ENCODE data around the gene WTIP.
A peak's percentile ranks its signal among the peaks of the same experiment; 100 is the strongest.
"Not testable (repeated sequence)": the region's sequence is repeated elsewhere in the genome, so short reads cannot be mapped to it uniquely, and the experiment has no call there.

Gene WTIP

GRCh38 chr19:34480971-34481841 is at the start of gene WTIP:
Gene WTIP, plus strand, starts transcription at chr19:34481758. Its CDS starts 217 bp downstream, at chr19:34481975.
- no peak for DNase-seq (ENCODE audit: low spot score)

- no peak for DNase-seq (ENCODE audit: low spot score)
These were observed 48.8 kb upstream of the WTIP start for GRCh38 chr19:34432797-34433196.

- DNase-seq (ENCODE audit: low spot score): no peak
These were observed 44.8 kb upstream of the WTIP start for GRCh38 chr19:34436716-34437115.

GRCh38 chr19:34448191-34448590 is 33.4 kb upstream of the WTIP start:
- no peak for DNase-seq (ENCODE audit: low spot score)

GRCh38 chr19:34452723-34453122 is 28.8 kb upstream of the WTIP start:
- DNase-seq (ENCODE audit: low spot score): no peak

GRCh38 chr19:34454091-34454490 is 27.5 kb upstream of the WTIP start:
- DNase-seq (ENCODE audit: low spot score): no peak

- no peak for DNase-seq (ENCODE audit: low spot score)
These were observed 26.9 kb upstream of the WTIP start for GRCh38 chr19:34454685-34455084.

GRCh38 chr19:34455783-34456480 is 25.6 kb upstream of the WTIP start:
- not testable (repeated sequence) for DNase-seq (ENCODE audit: low spot score)

GRCh38 chr19:34457446-34457845 is 24.1 kb upstream of the WTIP start:
- no peak for DNase-seq (ENCODE audit: low spot score)

GRCh38 chr19:34458677-34459076 is 22.9 kb upstream of the WTIP start:
- no peak for DNase-seq (ENCODE audit: low spot score)

- no peak for DNase-seq (ENCODE audit: low spot score)
These were observed 21.9 kb upstream of the WTIP start for GRCh38 chr19:34459614-34460013.

- DNase-seq (ENCODE audit: low spot score): no peak
These were observed 20.0 kb upstream of the WTIP start for GRCh38 chr19:34461375-34462100.

GRCh38 chr19:34464785-34465184 is 16.8 kb upstream of the WTIP start:
- not testable (repeated sequence) for DNase-seq (ENCODE audit: low spot score)

- DNase-seq (ENCODE audit: low spot score): peak; percentile 57
These were observed 13.1 kb upstream of the WTIP start for GRCh38 chr19:34468409-34468808.

- DNase-seq (ENCODE audit: low spot score): not testable (repeated sequence)
These were observed 12.5 kb upstream of the WTIP start for GRCh38 chr19:34469026-34469425.

GRCh38 chr19:34471906-34472700 is 9.5 kb upstream of the WTIP start:
- DNase-seq (ENCODE audit: low spot score): no peak

- DNase-seq (ENCODE audit: low spot score): no peak
These were observed 7.1 kb upstream of the WTIP start for GRCh38 chr19:34474233-34474989.

GRCh38 chr19:34475026-34475974 is 6.3 kb upstream of the WTIP start:
- DNase-seq (ENCODE audit: low spot score): peak; percentile 45

- no peak for DNase-seq (ENCODE audit: low spot score)
These were observed 5.5 kb upstream of the WTIP start for GRCh38 chr19:34475975-34476594.
